HEK293 (cell line): ENCODE data around the gene TLE3.
A peak's percentile ranks its signal among the peaks of the same experiment; 100 is the strongest.

Experiments
- CTCF ChIA-PET: fragments of 350-600 bp; formaldehyde crosslinking; extraction: SDS; loops from one replicate; lab custom pipeline; 2021; ENCODE audit warnings: antibody characterized with exemption; lab: Yijun Ruan, JAX
- POLR2A ChIA-PET: fragments of 300-600 bp; formaldehyde crosslinking; extraction: SDS; loops from one replicate; lab custom pipeline; 2020; ENCODE audit warnings: antibody characterized with exemption, inconsistent platforms; lab: Yijun Ruan, JAX
- H3K27ac ChIP-seq: fragments of 200-500 bp; sonication (Bioruptor generic); 2 replicates; pipeline ENCODE4 v1.5.1; 2014; ENCODE audit warnings: low read depth, low read length, control low read depth, inconsistent platforms; ENCODE audit errors: extremely low read depth
- H3K36me3 ChIP-seq, 2 experiments: fragments of 200-500 bp in 1 of 2; sonication (Bioruptor generic) in 1 of 2; 1 replicate in 1 of 2; 2 replicates in 1 of 2; pipeline ENCODE4 v1.5.1; 2014 to 2017; ENCODE audit warnings: inconsistent platforms in 2 of 2, low read length in 2 of 2; ENCODE audit not compliant: control insufficient read depth in 2 of 2, insufficient read depth in 1 of 2
- H3K4me1 ChIP-seq: fragments of 200-500 bp; sonication (Bioruptor generic); 2 replicates; pipeline ENCODE4 v1.5.1; 2014; ENCODE audit warnings: mild to moderate bottlenecking, low read length, inconsistent platforms; ENCODE audit not compliant: control insufficient read depth, insufficient read depth
- H3K4me3 ChIP-seq: 2 replicates; pipeline ENCODE4 v1.5.1; 2011; ENCODE audit warnings: low read depth, mild to moderate bottlenecking, control low read depth, low read length, moderate library complexity
- H3K9me3 ChIP-seq: fragments of 200-500 bp; sonication (Bioruptor generic); 2 replicates; pipeline ENCODE4 v1.5.1; 2014; ENCODE audit warnings: low read depth, low read length, inconsistent platforms; ENCODE audit not compliant: control insufficient read depth, insufficient read depth
- EGR2 ChIP-seq: fragments of 450-650 bp; formaldehyde crosslinking; IDR thresholded peaks from 2 replicates; pipeline ENCODE4 v1.5.1; 2016; ENCODE audit warnings: low read depth, missing biosample characterization, missing genetic modification characterization
- GLIS1 ChIP-seq: fragments of 450-650 bp; formaldehyde crosslinking; IDR thresholded peaks from 2 replicates; pipeline ENCODE4 v1.5.1; 2016; ENCODE audit warnings: missing biosample characterization, missing genetic modification characterization
- KLF10 ChIP-seq: fragments of 450-650 bp; IDR thresholded peaks from 2 replicates; pipeline ENCODE4 v1.5.1; 2018; ENCODE audit warnings: missing biosample characterization, mild to moderate bottlenecking, missing genetic modification characterization
- KLF16 ChIP-seq: fragments of 450-650 bp; formaldehyde crosslinking; IDR thresholded peaks from 2 replicates; pipeline ENCODE4 v1.5.1; 2017; ENCODE audit warnings: missing biosample characterization, missing genetic modification characterization
- ZBTB7A ChIP-seq: fragments of 450-650 bp; formaldehyde crosslinking; IDR thresholded peaks from 2 replicates; pipeline ENCODE4 v1.5.1; 2016; ENCODE audit warnings: low read depth, missing biosample characterization, missing genetic modification characterization
- ZFHX2 ChIP-seq: fragments of 450-650 bp; formaldehyde crosslinking; conservative IDR thresholded peaks from 2 replicates; pipeline ENCODE4 v1.5.1; 2016; ENCODE audit warnings: missing biosample characterization, missing genetic modification characterization
- ZIC2 ChIP-seq: fragments of 450-650 bp; formaldehyde crosslinking; IDR thresholded peaks from 2 replicates; pipeline ENCODE4 v1.5.1; 2016; ENCODE audit warnings: missing biosample characterization, missing genetic modification characterization
- ZNF19 ChIP-seq: fragments of 450-650 bp; formaldehyde crosslinking; IDR thresholded peaks from 2 replicates; pipeline ENCODE4; 2016; ENCODE audit warnings: missing biosample characterization, missing genetic modification characterization, low read depth
- ZNF24 ChIP-seq: fragments of 450-650 bp; formaldehyde crosslinking; IDR thresholded peaks from 2 replicates; pipeline ENCODE4 v1.5.1; 2016; ENCODE audit warnings: missing biosample characterization, missing genetic modification characterization
- ZNF350 ChIP-seq: fragments of 450-650 bp; formaldehyde crosslinking; IDR thresholded peaks from 2 replicates; pipeline ENCODE4 v1.5.0; 2017; ENCODE audit warnings: missing biosample characterization, mild to moderate bottlenecking, missing genetic modification characterization
- ZNF404 ChIP-seq: fragments of 450-650 bp; formaldehyde crosslinking; IDR thresholded peaks from 2 replicates; pipeline ENCODE4 v1.5.1; 2017; ENCODE audit warnings: missing biosample characterization, missing genetic modification characterization
- ZNF433 ChIP-seq: fragments of 450-650 bp; formaldehyde crosslinking; IDR thresholded peaks from 2 replicates; pipeline ENCODE4 v1.5.1; 2016; ENCODE audit warnings: missing biosample characterization, missing genetic modification characterization, low read depth
- ZNF560 ChIP-seq: fragments of 450-650 bp; formaldehyde crosslinking; IDR thresholded peaks from 2 replicates; pipeline ENCODE4 v1.5.1; 2017; ENCODE audit warnings: missing biosample characterization, missing genetic modification characterization, borderline replicate concordance
- ZNF658 ChIP-seq: fragments of 450-650 bp; formaldehyde crosslinking; IDR thresholded peaks from 2 replicates; pipeline ENCODE4; 2016; ENCODE audit warnings: missing biosample characterization, missing genetic modification characterization
- ZSCAN30 ChIP-seq: fragments of 450-650 bp; IDR thresholded peaks from 2 replicates; pipeline ENCODE4 v1.5.1; 2018; ENCODE audit warnings: missing biosample characterization, mild to moderate bottlenecking, missing genetic modification characterization, moderate library complexity
- TF ChIP-seq, protein P1 (sequence below): fragments of 450-650 bp; formaldehyde crosslinking; IDR thresholded peaks from 2 replicates; pipeline ENCODE4 v1.5.1; 2017; ENCODE audit warnings: missing biosample characterization, missing genetic modification characterization
- TF ChIP-seq, protein P2 (sequence below): IDR thresholded peaks from 2 replicates; pipeline ENCODE4 v1.6.1; 2011; ENCODE audit warnings: mild to moderate bottlenecking, low read depth, low read length, borderline replicate concordance

Gene TLE3

DNA sequence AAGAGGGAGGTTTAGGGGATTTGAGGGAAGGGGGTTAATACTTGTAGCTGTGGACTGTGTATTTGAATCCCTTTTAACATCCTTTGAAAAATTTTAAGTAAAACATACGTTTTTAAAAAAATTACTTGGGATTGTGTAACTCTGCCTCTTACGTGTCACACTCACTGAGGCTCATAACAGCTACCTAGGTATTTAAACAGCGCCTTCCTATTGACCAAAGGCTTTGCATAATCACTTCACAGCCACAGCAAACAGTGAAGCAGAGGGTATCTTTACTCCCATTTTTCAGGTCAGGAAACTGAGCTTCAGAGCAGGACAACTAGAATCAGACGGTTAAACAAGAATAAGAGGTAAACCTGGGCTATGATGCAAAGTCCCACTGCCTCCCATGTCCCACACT, 95.9 kb downstream of the TLE3 start:
- no peaks in the 10 kb centered on the region for H3K36me3 ChIP-seq
- H3K4me1 ChIP-seq: no peaks in the 10 kb centered on the region; the same call in 1 of the 2 replicates
- H3K9me3 ChIP-seq: peaks cover 3% of the 10 kb centered on the region; the same call in 1 of the 2 replicates
- ChIA-PET POLR2A (no interaction called here), CTCF (interaction anchor here (0.5 kb wide), 1 partner anchor 527 kb away, joined by 4 read pairs; no protein-coding TSS in a partner anchor)
- TF ChIP-seq ZIC2 (no peak), ZNF404 (tag by site-specific recombination) (no peak)
- TF ChIP-seq, protein P1, sequence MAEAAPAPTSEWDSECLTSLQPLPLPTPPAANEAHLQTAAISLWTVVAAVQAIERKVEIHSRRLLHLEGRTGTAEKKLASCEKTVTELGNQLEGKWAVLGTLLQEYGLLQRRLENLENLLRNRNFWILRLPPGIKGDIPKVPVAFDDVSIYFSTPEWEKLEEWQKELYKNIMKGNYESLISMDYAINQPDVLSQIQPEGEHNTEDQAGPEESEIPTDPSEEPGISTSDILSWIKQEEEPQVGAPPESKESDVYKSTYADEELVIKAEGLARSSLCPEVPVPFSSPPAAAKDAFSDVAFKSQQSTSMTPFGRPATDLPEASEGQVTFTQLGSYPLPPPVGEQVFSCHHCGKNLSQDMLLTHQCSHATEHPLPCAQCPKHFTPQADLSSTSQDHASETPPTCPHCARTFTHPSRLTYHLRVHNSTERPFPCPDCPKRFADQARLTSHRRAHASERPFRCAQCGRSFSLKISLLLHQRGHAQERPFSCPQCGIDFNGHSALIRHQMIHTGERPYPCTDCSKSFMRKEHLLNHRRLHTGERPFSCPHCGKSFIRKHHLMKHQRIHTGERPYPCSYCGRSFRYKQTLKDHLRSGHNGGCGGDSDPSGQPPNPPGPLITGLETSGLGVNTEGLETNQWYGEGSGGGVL (tag by site-specific recombination): no peak
- H3K27ac ChIP-seq: no peak overlapping the region
- no peak overlapping the region for H3K4me3 ChIP-seq

DNA sequence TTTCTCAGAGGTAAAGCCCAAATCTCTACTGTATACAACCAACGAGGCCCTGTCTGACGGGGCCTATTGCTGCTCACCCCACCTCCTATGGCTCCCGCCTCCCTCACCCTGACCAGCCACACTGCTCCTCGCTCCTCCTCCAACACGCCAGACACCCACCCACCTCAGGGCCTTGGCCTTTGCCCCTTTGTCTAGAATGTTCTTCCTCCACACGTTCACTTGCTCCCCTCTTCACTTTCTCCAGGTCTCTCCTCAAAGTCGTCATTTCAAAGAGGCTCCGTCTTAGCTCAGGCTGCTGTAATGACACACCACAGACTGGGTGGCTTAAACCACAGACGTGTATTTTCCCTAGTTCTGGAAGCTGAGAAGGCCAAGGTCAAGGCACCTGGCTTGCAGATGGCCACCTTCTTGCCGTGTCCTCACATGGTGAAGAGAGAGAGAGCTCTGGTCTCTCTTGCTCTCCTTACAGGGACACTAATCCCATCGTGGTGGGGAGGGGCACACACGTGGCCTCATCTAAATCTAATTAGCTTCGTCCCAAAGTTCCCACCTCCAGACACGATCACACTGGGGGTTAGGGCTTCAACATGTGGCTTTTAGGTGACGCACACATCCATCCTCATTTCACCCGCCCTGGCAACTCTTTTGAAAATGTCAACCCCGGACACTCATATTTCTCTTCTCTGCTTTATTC, 98.2 kb downstream of the TLE3 start:
- peaks cover 6% of the 10 kb centered on the region for H3K4me1 ChIP-seq
- TF ChIP-seq ZNF24 (tag by site-specific recombination): no peak
- TF ChIP-seq, protein P2, sequence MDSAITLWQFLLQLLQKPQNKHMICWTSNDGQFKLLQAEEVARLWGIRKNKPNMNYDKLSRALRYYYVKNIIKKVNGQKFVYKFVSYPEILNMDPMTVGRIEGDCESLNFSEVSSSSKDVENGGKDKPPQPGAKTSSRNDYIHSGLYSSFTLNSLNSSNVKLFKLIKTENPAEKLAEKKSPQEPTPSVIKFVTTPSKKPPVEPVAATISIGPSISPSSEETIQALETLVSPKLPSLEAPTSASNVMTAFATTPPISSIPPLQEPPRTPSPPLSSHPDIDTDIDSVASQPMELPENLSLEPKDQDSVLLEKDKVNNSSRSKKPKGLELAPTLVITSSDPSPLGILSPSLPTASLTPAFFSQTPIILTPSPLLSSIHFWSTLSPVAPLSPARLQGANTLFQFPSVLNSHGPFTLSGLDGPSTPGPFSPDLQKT: no peak
- no peak for TF ChIP-seq ZSCAN30 (tag by site-specific recombination)
- TF ChIP-seq ZNF560 (tag by site-specific recombination): no peak
- TF ChIP-seq ZNF658 (tag by site-specific recombination): no peak
- no peak for TF ChIP-seq ZNF19
- no peak for TF ChIP-seq KLF10 (tag by site-specific recombination)
- TF ChIP-seq ZBTB7A: no peak
- no peak for TF ChIP-seq ZNF433
- no peak for TF ChIP-seq GLIS1 (tag by site-specific recombination)
- no peak for TF ChIP-seq ZNF350 (tag by site-specific recombination)
- H3K27ac ChIP-seq: no peak overlapping the region
- no peaks in the 10 kb centered on the region for H3K36me3 ChIP-seq
- no peak overlapping the region for H3K4me3 ChIP-seq
- H3K9me3 ChIP-seq: peaks cover 3% of the 10 kb centered on the region; the same call in 1 of the 2 replicates
- POLR2A ChIA-PET: no interaction called here
- CTCF ChIA-PET: interaction anchor here (0.6 kb wide), 1 partner anchor 233 kb away, joined by 4 read pairs; no protein-coding TSS in a partner anchor

- TF ChIP-seq KLF16 (tag by site-specific recombination): no peak
- 0 out of 2 replicates have a peak, but pooled peaks have one; percentile 21 for TF ChIP-seq ZFHX2 (tag by site-specific recombination)
- peak; percentile 31; the same call in 1 of the 2 replicates for TF ChIP-seq ZIC2
- peak; percentile 50; the same call in 1 of the 2 replicates for TF ChIP-seq EGR2 (tag by site-specific recombination)
- no peak overlapping the region; the same call in 1 of the 2 replicates for H3K27ac ChIP-seq
These were observed 99.0 kb downstream of the TLE3 start for GRCh38 chr15:69998541-69999391.

More at GRCh38 chr15:69998541-69999391, 99.0 kb downstream of the TLE3 start:
- CTCF ChIA-PET: interaction anchor here (0.7 kb wide), 2 partner anchors 14 to 49 kb away, joined by 3 to 6 read pairs; no protein-coding TSS in a partner anchor
- Histone ChIP-seq H3K36me3 (no peaks in the 10 kb centered on the region), H3K4me1 (peaks cover 6% of the 10 kb centered on the region), H3K9me3 (peaks cover 3% of the 10 kb centered on the region; the same call in 1 of the 2 replicates), H3K4me3 (no peak overlapping the region)
- POLR2A ChIA-PET: interaction anchor here (1.0 kb wide), 1 partner anchor 25 kb away, joined by 3 read pairs; no protein-coding TSS in a partner anchor
